Measurements from ENCODE around the gene C20orf144. TPM values are rescaled to one million over a fixed set of nuclear protein-coding genes. Genes with fewer than 3 reads are reported as not detected.
A peak's percentile ranks its signal among the peaks of the same experiment; 100 is the strongest.

C20orf144 gene
- total and polyA plus RNA-seq, 9 of the 15 experiments (the other 6 are each of a cell fraction or from before 2014, with no cell fraction given), result 0.04 to 0.23 (median 0.11) TPM; not detected in 2

GRCh38 chr20:33650753-33651561 lies 11.2 kb upstream of the C20orf144 start (continued):
- TF ChIP-seq CEBPG (CRISPR knock-in tag; IDR thresholded peaks at IDR 0.05) (no peak), CEBPG (tag; conservative IDR thresholded peaks at IDR 0.05 in 1 of 2, IDR thresholded peaks at IDR 0.05 in 1 of 2) (peak; percentile 45 to 53), JUN (IDR thresholded peaks at IDR 0.05; ENCODE audit: borderline replicate concordance, low read depth, low read length) (no peak), JUN (CRISPR knock-in tag; IDR thresholded peaks at IDR 0.05; ENCODE audit: borderline replicate concordance) (no peak), SRSF7 (optimal IDR thresholded peaks at IDR 0.05; ENCODE audit: low read depth, low read length) (no peak), ZBTB40 (IDR thresholded peaks at IDR 0.05) (no peak), ZBTB40 (CRISPR knock-in tag; IDR thresholded peaks at IDR 0.05) (0 out of 2 replicates have a peak, but pooled peaks have one; percentile 14), KLF6 (CRISPR knock-in tag; IDR thresholded peaks at IDR 0.05; ENCODE audit: borderline replicate concordance) (no peak)

All from K562 (cell line).